NCI-H146 (cell line): ENCODE results near the gene PRMT3.
A peak's percentile ranks its signal among the peaks of the same experiment; 100 is the strongest.
"Not testable (repeated sequence)": the region's sequence is repeated elsewhere in the genome, so short reads cannot be mapped to it uniquely, and the experiment has no call there.

Experiments
- DNase-seq: peaks from one replicate; lab custom pipeline; 2025; lab: John Stamatoyannopoulos, UW

The PRMT3 gene

GRCh38 chr11:20387261-20388095, at the start of gene PRMT3:
TSS of gene PRMT3 (plus strand) at chr11:20387716. CDS start at chr11:20387747, 31 bp downstream.
- DNase-seq = peak; percentile 95

GRCh38 chr11:20342347-20343141, 45.0 kb upstream of the PRMT3 start:
- no peak for DNase-seq

DNA sequence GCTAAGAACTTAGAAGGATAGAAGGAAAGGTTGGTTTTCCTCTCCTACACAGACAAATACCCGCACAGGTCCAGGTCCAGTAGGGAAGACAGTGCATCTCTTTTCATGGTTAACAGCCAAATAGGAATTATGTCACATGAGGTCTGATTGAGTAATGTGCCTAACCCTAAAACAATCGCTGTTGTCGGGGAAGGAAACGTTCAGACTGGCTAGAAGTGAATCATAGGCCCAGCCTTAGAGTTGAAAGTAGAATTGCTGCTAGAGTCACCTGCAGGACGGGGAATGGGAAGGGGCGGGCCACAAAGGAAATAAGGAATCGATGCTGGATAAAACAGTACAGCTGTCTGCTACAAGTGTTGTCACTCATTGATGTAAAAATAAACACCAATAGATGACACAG, 36.4 kb upstream of the PRMT3 start:
- DNase-seq = no peak

DNA sequence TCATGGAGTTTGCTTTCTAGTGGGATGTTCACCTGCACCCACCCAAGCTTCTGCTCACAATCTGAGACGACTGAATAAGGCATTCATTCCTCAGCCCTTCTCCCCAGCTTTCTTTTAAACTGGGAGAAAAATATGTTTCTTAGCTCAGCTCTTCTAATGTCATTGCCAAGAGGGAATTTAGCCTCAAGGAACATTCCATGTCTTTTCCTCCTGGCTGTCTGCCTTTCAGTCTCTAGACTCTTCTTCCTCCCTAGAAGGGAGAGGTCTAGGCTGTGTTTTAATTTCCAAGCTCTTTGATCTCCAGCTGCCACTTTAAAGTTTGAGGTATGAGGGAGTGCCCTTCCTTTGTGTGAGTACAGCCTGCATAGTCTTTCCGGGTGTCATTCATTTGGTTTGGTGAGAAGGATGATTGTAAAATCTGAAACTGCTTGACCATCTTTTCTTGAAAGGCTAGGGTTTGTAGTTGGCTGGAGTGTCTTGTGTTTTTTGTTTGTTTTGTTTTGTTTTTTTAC, 35.7 kb upstream of the PRMT3 start:
- no peak for DNase-seq

- DNase-seq = peak; percentile 52
Observed at GRCh38 chr11:20353829-20354434, 33.6 kb upstream of the PRMT3 start.

DNA sequence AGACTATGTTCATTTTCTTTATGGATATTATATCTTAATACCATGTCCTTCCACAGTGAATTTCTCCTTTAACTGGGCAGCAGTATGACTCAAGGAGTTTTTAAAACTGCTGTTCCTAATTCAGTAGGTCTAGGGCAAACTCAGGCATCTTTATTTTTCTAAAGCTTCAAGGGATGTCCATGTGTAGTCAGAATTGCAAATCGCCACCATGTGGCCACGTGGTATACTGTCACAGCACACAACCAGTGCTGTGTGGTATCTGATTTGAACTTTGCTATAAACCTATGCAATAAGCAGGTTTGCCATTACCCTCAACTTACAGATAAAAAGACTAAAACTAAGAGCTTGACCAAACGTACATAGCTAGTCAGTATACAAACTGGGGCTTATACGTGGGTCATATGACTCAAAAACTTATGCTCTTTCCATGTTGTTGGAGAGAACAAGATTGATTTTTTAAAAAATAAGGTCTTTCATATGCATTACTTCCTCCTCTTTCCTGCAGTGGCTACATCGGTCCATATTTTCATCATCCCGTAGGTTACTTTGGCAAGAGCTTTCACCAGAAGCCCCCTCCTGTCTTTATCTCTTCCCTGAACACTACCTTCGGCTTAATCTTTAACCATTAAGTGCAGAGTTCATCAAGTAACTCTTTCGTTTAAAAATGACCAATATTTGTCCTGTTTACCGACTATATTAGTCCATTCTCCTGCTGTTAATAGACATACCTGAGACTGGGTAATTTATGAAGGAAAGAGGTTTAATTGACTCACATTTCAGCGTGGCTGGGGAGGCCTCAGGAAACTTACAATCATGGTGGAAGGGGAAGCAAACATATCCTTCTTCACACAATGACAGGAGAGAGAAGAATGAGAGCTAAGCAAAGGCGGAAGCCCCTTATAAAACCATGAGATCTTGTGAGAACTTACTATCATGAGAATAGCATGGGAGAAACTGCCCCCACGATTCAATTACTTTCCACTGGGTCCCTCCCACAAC, 32.0 kb upstream of the PRMT3 start:
- DNase-seq = peak; percentile 39

GRCh38 chr11:20357150-20357549, 30.4 kb upstream of the PRMT3 start:
- no peak for DNase-seq

DNA sequence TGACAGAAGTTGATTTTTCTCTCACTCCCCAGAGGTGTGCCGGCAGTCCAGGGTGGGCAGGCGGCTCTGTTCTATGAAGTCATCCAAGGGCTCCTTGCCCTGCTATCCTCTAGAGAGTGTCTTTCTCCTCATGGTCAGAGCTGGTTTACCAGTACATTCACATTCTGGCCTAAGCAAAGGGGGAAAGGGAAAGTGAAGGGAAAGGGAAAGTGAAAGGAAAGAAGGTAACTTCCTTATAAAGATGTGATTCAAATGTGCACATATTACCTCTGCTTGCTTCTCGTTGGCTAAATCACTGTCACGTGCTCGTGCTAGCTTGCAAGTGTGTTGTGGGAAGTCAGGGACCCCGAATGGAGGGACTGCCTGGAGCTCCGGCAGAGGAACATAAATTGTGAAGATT, 26.9 kb upstream of the PRMT3 start:
- DNase-seq = no peak

- no peak for DNase-seq
Observed at GRCh38 chr11:20362481-20362880, 25.0 kb upstream of the PRMT3 start.

- DNase-seq = peak; percentile 41
Observed at GRCh38 chr11:20363149-20363499, 24.4 kb upstream of the PRMT3 start.

DNA sequence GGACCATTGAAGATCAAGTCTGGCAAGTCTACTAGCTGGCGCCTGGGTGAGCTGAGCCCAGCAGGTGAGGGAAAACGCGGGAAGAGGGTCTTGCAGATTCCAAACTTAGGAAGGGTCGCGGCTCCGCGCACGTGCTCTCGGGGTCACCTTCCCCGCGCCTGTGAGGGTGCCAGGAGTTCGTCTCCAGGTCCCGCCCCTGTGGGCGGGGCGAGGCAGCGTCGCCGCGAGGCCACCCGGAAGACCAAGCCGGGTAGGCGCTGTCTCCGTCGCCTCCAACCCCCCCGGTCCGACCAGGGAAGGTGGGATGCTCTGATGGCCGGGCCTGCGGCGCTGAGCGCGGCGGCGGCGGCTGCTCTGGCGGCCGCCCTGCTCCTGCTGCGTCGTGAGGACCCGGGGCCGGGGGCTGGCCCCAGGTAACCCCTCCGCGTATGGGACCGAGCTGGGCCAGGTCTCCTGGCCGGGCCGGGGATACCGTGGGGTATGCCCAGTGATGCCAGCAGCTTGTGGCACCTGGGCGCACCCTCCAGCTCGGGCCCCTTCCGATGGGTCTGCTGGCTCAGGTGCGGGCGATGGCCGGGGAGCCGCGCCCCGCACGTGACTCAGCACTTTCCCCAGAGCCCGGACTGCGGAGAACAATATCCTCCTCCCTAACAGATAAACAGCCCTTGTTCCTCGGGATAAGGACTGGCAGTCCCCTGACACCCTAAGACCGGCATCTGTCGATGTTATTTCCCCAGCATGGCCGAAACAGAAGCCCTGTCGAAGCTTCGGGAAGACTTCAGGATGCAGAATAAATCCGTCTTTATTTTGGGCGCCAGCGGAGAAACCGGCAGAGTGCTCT, 23.8 kb upstream of the PRMT3 start, which contains the start of gene HTATIP2:
Gene HTATIP2 (plus strand): TSS at position 215 of the 841 bp plus-strand sequence. CDS start 524 bp downstream, at position 739.
- DNase-seq = peak; percentile 83

GRCh38 chr11:20364341-20364792, 23.1 kb upstream of the PRMT3 start:
- peak; percentile 35 for DNase-seq

DNA sequence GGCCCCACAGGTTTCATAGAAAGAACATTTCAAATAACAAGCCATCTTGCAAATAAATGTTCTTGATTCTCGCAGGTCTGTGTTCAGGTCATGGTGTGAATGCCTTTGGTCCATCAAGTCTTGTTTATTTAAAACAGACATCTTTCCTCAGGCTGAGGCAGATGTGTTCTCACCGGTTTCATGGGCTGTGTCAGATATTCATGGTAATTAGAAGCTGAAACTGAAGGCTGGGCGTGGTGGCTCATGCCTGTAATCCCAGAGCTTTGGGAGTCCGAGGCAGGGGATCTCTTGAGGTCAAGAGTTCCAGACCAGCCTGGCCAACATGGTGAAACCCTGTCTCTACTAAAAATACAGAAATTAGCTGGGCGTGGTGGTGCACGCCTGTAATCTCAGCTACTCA, 22.1 kb upstream of the PRMT3 start:
- not testable (repeated sequence) for DNase-seq

DNA sequence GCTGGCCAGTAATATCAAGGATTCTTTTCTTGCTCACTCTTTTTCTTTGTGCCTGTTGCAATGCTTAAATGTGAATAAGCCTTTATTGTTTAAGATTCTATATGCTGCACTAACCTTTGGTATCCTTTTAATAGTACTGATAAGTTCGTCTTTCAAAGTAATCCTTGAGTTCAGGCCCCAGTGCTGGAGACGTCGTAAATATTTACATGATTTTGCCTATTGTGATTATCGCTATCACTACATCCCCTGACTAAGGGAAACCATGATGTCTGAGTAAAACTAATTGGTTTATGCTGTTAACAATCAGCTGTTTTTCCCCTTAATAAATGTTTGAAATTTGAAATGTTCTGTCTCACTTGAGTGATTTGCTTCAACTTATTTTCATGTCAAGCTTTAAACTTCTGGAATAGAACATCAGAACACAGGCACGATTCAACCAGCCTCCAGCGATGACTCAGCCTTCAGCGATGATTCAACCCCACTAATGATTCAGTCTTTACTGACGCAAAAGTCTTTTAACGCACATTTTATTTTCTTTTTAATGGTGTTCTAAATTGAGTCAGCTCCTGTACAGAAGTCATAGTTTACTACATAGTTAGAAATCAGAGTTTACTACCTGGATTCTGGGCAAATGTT, 20.1 kb upstream of the PRMT3 start:
- no peak for DNase-seq

DNA sequence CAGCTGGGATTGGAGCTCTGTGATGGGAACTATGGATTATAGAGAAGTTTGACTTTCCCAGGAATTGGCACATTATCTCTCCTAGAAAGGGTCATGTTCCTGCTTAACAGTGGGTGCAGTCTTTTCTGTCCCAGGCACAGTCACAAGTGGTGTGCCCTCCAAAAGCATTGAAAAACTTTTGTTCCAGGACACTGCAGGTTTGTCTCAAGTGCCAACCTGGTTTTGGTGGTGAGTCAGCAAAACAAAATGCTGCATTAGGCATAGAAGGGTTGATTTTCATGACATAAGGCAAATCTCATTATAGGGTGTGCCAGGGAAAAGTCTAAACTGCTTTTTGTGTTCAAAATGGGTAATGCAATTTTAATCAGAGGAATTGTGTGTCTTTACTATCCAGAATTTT, 19.1 kb upstream of the PRMT3 start:
- no peak for DNase-seq

DNA sequence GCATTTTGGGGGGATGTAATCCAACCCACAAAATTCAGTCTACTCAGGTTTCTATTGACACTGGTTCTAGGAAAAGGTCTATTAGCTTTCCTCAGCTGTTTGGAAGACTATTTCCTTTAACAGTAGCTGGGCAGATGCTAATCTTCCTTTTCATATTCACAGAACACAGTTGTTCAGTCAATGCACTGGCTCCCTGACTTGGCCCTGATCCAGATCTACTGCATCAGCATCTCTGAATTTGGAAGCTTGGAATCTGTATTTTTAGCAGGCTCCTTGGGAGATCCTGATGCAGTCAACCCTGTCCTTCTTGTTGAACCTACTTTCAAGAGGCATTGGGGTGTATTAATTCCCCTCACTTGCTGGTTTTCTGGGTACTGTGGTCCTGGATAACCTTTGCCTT, 17.7 kb upstream of the PRMT3 start:
- DNase-seq = no peak

DNA sequence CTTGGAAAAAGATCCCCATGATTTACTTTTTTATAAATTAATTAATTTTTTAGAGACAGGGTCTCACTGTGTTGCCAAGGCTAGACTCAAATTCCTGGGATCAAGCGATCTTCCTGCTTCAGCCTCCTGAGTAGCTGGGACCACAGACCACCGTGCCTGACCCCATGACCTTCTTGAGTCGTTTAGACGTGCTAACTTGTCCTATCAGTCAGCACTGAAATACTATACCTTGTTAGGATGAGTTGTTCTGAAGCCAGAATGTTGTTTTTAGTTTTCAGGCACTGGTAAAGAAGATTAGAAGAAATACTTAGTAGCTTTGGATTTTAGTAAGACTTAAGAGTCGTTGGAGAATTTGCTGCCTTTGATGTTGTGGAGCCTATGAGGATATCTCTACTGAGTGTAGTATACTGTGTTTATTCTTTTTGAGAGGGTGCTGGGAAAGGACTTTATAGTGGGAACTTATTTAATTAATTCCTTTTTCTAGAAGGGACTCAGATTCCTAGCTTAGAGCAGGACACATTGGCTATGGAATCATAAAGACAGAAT, 15.4 kb upstream of the PRMT3 start:
- no peak for DNase-seq

GRCh38 chr11:20373147-20373546, 14.4 kb upstream of the PRMT3 start:
- DNase-seq = no peak

- DNase-seq = no peak
Observed at GRCh38 chr11:20373568-20374209, 13.8 kb upstream of the PRMT3 start.
